Astrocyte (in vitro differentiated cells and primary cell): ENCODE data around the gene THADA.

Experiments used
- CTCF ChIP-seq: IDR thresholded peaks from 2 replicates; pipeline ENCODE4 v1.5.1; 2011; ENCODE audit warnings: low read depth, mild to moderate bottlenecking, inconsistent platforms, low read length, moderate library complexity; ENCODE audit not compliant: insufficient read depth
- EZH2 ChIP-seq: IDR thresholded peaks from 2 replicates; pipeline ENCODE4 v1.6.1; 2012; ENCODE audit warnings: mild to moderate bottlenecking, low read length, inconsistent platforms; ENCODE audit not compliant: insufficient read depth

GRCh38 chr2:43207553-43208300, 388.1 kb downstream of the THADA start:
- TF ChIP-seq CTCF (no peak), EZH2 (no peak)
